OCI-LY3 (cell line): ENCODE results near the gene CCDC120.

Experiments used
- CTCF ChIP-seq: fragments of 200-600, 300-600 bp; sonication (generic); IDR thresholded peaks from 2 replicates; pipeline ENCODE4 v1.5.1; 2014; ENCODE audit warnings: antibody characterized with exemption, low read length, low read depth
- EZH2phosphoT487 ChIP-seq: fragments of 200-600 bp; shearing (Covaris generic); IDR thresholded peaks from 2 replicates; pipeline ENCODE4 v1.6.1; 2018; ENCODE audit warnings: antibody characterized with exemption, mixed run types, low read depth

- TF ChIP-seq CTCF, result no peak
- TF ChIP-seq EZH2phosphoT487, result no peak
Observed at GRCh38 chrX:49077941-49078340, 19.1 kb downstream of the CCDC120 start.
